Spleen (tissue), 7 donors: ENCODE results near the gene CELA2B.

ENCODE experiments used
- CTCF ChIP-seq, 11 experiments: fragments of 200-600 bp in 7 of 11; fragments of 450-650 bp in 4 of 11; sonication (generic) in 4 of 11; IDR thresholded peaks in 8 of 11; conservative IDR thresholded peaks in 3 of 11; 1 replicate in 7 of 11; 2 replicates in 4 of 11; pipeline versions ENCODE4 v1.4.0 to v1.8.0; 2016 to 2021; ENCODE audit warnings: antibody characterized with exemption in 11 of 11, inconsistent platforms in 4 of 11, mild to moderate bottlenecking in 1 of 11
- POLR2A ChIP-seq, 3 donors: fragments of 450-650 bp; IDR thresholded peaks; one replicate each; pipeline ENCODE4 v1.5.1; 2017; ENCODE audit warnings: antibody characterized with exemption in 3 of 3, mild to moderate bottlenecking in 1 of 3
- donor health status: DM: no; HTN: no; CAD: no; lungs with moderate emphysema.
- donor health status: DM: no; HTN: no; CAD: no.
- donor health status: DM: no; HTN: no; CAD: no.

- TF ChIP-seq CTCF (IDR thresholded peaks at IDR 0.05 in 8 of 11, conservative IDR thresholded peaks at IDR 0.05 in 3 of 11), result no peak
- TF ChIP-seq POLR2A (IDR thresholded peaks at IDR 0.05), result no peak
Measured at GRCh38 chr1:15525050-15526020, 49.4 kb downstream of the CELA2B start.
